OCI-LY1 (cell line): Measurements from ENCODE around the gene TBP.
"Not testable (repeated sequence)": the region's sequence is repeated elsewhere in the genome, so short reads cannot be mapped to it uniquely, and the experiment has no call there.

Experiments
- H2AFZ ChIP-seq: fragments of 200-600 bp; sonication (generic), shearing (Covaris generic); 2 replicates; pipeline ENCODE4 v1.6.0; 2014; ENCODE audit warnings: antibody characterized with exemption, mild to moderate bottlenecking, low read length
- H3F3A ChIP-seq: fragments of 200-600 bp; sonication (generic), shearing (Covaris generic); 2 replicates; pipeline ENCODE4 v1.6.0; 2014; ENCODE audit warnings: mild to moderate bottlenecking, antibody characterized with exemption, low read length, moderate library complexity; ENCODE audit not compliant: insufficient read depth
- H3K27ac ChIP-seq: fragments of 200-600 bp; sonication (generic); 2 replicates; pipeline ENCODE4 v1.5.1; 2014; ENCODE audit warnings: low read length, mixed run types, mild to moderate bottlenecking, low read depth; ENCODE audit not compliant: poor library complexity, severe bottlenecking
- H3K27me3 ChIP-seq: fragments of 200-600 bp; sonication (generic); 2 replicates; pipeline ENCODE4 v1.6.0; 2014; ENCODE audit warnings: antibody characterized with exemption, mild to moderate bottlenecking, low read length, moderate library complexity; ENCODE audit not compliant: insufficient read depth
- H3K36me3 ChIP-seq: fragments of 200-600 bp; sonication (generic); 2 replicates; pipeline ENCODE4 v1.6.1; 2014; ENCODE audit warnings: mild to moderate bottlenecking, antibody characterized with exemption, low read length, moderate library complexity, mixed read lengths; ENCODE audit not compliant: insufficient read depth
- H3K4me1 ChIP-seq: fragments of 200-600 bp; sonication (generic); 2 replicates; pipeline ENCODE4 v1.5.1; 2014; ENCODE audit warnings: mild to moderate bottlenecking, low read length, moderate library complexity; ENCODE audit not compliant: insufficient read depth, severe bottlenecking
- H3K4me2 ChIP-seq: fragments of 200-600 bp; sonication (generic), shearing (Covaris generic); 2 replicates; pipeline ENCODE4 v1.6.1; 2014; ENCODE audit warnings: low read length
- H3K4me3 ChIP-seq: fragments of 200-600 bp; sonication (generic); 2 replicates; pipeline ENCODE4 v1.5.1; 2014; ENCODE audit warnings: low read length, low read depth, mild to moderate bottlenecking, mixed read lengths; ENCODE audit not compliant: poor library complexity, severe bottlenecking
- H3K79me2 ChIP-seq: fragments of 200-600 bp; shearing (Covaris generic); 2 replicates; pipeline ENCODE4 v1.6.1; 2016; ENCODE audit warnings: mixed run types, low read length, mixed read lengths; ENCODE audit not compliant: insufficient read depth
- H3K9ac ChIP-seq: fragments of 200-600 bp; sonication (generic), shearing (Covaris generic); 2 replicates; pipeline ENCODE4 v1.6.1; 2014; ENCODE audit warnings: mild to moderate bottlenecking, low read length, mixed read lengths
- H3K9me2 ChIP-seq: fragments of 200-600 bp; sonication (generic), shearing (Covaris generic); 2 replicates; pipeline ENCODE4 v1.6.1; 2014; ENCODE audit warnings: low read depth, mild to moderate bottlenecking, low read length, mixed read lengths
- H3K9me3 ChIP-seq: fragments of 200-600 bp; shearing (Covaris generic); 2 replicates; pipeline ENCODE4 v1.6.1; 2014; ENCODE audit warnings: low read length, mixed read lengths
- H4K20me1 ChIP-seq: fragments of 200-600 bp; sonication (generic), shearing (Covaris generic); 2 replicates; pipeline ENCODE4 v1.6.0; 2016; ENCODE audit warnings: mild to moderate bottlenecking, low read length; ENCODE audit not compliant: insufficient read depth

Gene TBP

GRCh38 chr6:170616020-170616554, 61.9 kb downstream of the TBP start:
- H3F3A ChIP-seq: not testable (repeated sequence)

More at GRCh38 chr6:170616020-170616554, 61.9 kb downstream of the TBP start:
- H3K9me2 ChIP-seq, H3K4me1 ChIP-seq, H3K9ac ChIP-seq, H3K36me3 ChIP-seq, H3K4me2 ChIP-seq, H4K20me1 ChIP-seq, H3K27me3 ChIP-seq, H2AFZ ChIP-seq, H3K9me3 ChIP-seq, H3K79me2 ChIP-seq, H3K27ac ChIP-seq, H3K4me3 ChIP-seq: not testable (repeated sequence)
